ENCODE data around the gene CAMKMT.

- TF ChIP-seq CTCF (IDR thresholded peaks at IDR 0.05 in 4 of 5, conservative IDR thresholded peaks at IDR 0.05 in 1 of 5) (no peak), POLR2A (IDR thresholded peaks at IDR 0.05) (no peak)
Measured at GRCh38 chr2:44494006-44494405, 132.3 kb downstream of the CAMKMT start.

All from gastrocnemius medialis (tissue), 4 donors.